Measurements from ENCODE around the gene PAK6.

The PAK6 gene

DNA sequence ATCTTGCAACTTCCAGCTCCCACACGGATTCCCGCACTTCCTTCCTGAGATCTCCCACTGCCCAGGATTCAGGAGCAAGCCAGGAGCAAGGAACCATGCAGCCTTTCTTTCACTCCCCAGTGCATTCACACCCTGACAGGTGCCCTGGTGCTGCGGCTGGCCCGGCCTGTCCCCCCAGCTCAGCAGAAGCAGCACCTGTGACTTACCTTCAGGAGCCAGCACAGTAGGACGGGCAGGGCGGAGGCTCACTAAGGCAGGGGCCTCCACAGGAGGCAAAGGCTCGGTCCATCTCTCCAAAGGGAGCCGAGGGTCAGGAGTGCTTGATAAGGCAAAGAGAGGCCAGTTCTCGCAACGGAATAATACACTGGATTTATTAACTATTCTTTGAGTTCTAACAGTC is 39.2 kb downstream of the PAK6 start:
- no peak for DNase-seq

DNA sequence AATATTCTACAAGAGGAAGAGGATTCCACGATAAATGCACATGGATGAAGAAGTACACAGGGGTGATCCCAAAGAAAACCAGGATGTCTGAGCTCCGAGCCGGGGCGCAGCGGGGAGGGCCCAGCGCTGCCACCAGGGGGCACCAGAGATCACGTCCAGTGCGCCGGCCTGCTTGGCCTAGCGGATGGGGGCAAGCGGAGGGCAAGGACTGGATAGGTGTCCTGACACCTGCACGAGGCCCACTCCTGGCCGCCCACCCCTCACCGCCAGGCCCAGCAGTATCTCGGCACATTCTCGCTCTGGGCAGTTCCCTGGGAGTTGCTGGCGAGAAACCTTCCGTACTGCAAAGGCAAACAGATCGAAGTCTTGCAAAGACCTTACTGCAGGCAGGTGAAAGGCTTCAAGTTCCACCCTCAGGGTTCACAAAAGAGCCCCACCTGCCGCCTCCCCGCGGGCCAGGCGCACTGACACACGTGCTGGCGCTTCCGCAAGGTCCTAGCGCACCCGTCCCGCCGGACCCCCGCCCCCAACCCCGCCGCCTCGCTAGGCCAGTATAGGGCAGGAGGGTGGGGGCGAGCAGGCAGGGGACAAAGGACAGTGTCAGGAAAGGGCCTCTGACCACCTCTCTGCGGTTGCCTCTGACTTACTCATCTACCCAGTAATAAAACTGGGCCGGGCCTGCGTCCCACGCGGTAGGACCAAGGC is 40.7 kb downstream of the PAK6 start:
- DNase-seq: no peak

DNA sequence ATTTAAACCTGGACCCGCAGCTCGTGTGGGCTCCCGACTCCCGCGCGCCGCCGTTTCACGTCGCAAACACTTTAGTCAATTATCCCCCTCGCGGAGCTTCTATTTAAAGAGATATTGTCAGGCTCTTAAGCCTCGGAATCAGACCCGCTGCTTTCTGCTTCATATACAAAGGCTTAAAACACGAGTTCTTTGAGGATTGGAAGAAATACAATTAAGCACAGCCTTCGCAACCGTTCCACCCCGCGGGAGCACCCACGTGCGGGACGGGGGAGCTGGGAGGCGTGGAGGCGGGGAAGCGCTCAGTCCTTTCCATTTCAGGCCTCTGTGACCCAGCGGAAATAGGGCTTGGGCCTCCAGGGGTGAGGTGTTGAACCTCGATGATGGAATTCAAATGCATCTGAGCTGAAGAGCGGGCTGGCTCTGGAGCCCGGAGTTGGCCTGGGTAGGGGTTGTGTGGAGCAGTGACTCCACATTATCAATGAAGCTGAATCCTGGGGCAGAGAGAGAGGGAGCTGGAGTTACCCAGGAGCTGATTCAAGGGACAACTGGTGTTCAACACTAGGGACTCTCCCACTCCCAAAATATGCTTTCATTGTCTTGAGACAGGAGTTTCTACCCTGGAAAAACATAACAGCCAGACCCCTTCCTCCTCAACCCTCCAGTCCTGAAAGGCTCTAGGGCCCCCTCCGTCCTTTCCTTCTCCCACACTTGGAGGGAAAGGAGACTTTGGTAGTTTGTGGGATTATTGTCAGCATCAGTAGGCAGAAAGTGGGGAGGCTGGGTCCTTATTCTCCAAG is 41.6 kb downstream of the PAK6 start:
- no peak for DNase-seq

- no peak for DNase-seq
These were observed 42.4 kb downstream of the PAK6 start for GRCh38 chr15:40281057-40281800.

- DNase-seq: no peak
These were observed 42.9 kb downstream of the PAK6 start for GRCh38 chr15:40281801-40282146.

DNA sequence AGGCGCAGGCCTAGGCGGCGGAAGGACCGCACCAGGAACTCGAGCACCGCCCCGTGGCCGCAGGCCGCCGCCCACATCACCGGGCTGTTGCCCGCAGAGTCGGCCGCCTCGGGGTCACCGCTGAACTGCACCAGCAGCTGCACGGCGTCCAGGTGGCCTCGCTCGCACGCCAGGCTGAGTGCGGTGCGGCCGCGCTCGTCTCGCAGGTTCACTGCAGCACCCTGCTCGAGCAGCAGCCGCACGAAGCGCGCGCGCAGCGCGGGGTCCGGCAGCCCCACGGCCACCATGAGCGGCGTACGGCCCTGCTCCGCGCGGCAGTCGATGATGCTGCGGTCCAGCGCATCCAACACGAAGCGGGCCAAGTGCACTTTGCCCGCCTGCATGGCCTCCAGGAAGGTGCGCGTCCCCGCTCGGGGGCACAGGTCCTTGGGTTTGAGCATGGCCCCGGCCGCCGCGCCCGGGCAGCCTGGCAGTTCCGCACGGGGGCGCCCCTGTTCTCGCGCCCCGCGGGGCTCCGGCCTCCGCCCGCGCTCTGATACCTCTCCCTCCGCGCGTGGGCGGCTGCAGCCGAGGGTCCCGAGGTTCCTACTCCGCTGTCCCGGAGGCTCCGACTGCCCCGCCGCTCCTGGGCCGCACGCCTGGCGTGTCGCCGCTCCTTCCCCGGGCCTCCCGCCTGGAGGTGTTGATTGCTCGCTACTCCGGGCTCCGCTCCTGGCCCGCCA is 43.4 kb downstream of the PAK6 start:
- no peak for DNase-seq

GRCh38 chr15:40282869-40283614 is 44.2 kb downstream of the PAK6 start, which contains the start of gene ANKRD63:
TSS of gene ANKRD63 (minus strand) at chr15:40283064. CDS start at chr15:40282586, 478 bp downstream.
- no peak for DNase-seq

GRCh38 chr15:40283615-40284300 is 44.9 kb downstream of the PAK6 start:
- DNase-seq: no peak

- DNase-seq: no peak
These were observed 46.3 kb downstream of the PAK6 start for GRCh38 chr15:40285151-40285550.

DNA sequence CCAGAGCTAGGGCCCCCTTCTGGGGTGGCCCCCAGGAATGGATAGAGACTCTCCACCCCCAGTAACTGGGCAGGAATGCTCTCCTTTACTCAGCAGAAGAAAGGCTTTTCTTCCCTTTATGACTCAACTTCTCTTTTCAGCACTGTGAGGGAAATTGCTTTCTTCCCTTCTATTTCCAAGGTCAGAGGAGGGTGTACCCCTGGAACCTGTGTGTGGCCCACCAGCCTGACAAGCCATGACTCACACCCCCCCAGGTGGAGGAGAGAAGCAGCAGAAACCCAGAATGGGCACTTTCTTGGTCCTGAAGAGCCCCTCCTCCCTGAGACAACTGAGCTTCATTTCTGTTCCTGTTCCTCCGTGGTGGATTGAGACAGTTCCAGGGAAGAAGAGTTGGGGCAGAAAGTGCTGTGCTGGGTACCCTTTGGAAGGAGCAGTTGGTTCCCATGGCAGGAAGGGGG is 46.7 kb downstream of the PAK6 start:
- DNase-seq: no peak

- no peak for DNase-seq
These were observed 47.2 kb downstream of the PAK6 start for GRCh38 chr15:40286061-40286532.

DNA sequence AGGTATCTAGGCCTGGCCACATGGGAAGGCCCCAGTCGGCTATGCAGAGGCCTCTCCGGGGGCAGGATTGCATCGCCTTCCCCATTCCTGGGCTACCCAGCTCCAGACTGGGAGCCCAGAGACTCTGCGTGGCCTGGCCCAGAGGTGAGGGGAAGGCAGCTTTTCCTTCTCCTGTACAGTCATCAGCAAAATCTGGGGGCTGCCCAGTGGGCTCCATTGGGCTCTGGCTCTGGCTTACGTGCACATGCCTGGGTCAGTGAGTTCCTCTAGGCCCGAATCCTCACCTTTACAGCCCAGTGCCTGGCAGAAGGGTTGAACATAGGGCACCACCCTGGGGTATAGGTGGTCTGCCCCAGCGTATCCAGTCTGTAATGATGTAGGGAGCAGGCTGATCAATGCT is 47.9 kb downstream of the PAK6 start:
- DNase-seq: no peak

GRCh38 chr15:40287505-40287904 is 48.6 kb downstream of the PAK6 start:
- DNase-seq: no peak

- DNase-seq: no peak
These were observed 49.1 kb downstream of the PAK6 start for GRCh38 chr15:40287968-40288367.

- DNase-seq: no peak
These were observed 50.4 kb downstream of the PAK6 start for GRCh38 chr15:40289140-40289775.

GRCh38 chr15:40290545-40290917 is 51.7 kb downstream of the PAK6 start:
- no peak for DNase-seq

DNA sequence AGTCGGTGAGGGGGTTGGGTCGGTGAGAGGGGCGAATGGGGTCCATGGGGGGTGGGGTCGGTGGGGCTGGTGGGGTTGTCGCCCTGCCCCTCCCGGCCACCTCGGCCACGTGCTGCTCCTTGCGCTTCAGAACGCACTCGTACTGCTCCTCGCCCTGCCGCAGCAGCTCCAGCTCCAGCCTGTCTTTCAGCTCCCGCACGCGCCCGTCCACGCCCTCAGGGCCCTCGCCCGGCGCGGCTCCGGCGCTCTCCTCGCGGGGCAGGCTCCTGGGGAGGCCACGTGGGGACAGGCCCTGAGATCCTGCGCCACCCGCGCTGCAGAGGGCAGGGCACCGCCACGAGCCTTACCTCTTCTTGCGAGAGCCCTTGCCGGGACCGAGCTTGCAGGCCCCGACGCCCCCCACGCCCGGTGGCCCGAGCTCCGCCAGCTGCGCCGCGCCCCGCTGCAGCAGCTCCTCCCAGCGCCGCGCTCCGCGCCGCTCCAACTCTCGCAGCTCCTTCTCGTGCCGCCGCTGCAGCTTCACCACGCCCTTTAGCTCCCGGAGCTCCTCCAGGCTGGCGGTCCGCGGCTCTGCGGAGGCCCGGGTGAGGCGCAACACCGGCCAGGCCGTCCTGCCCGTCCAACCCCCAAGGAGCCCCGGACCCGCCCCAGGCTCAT is 52.2 kb downstream of the PAK6 start:
- DNase-seq: no peak

DNA sequence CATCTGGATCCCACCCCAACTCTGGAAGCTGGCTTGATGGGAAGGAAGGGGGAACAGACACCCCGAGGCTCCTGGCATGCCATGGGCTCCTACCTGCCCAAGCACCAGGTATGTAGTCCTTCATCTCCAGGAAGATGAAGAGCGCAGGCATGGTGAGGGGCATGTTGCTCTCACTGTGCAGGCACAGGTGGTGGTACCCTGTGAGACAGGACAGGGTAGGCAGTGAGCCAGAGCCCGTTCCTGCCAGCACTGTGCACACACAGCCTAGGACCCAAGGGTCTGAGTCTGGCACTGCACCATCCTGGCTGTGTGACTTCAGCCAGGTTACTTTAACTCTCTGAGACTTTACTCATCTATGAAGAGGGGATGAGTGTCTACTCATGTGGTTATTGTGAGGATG is 53.4 kb downstream of the PAK6 start:
- no peak for DNase-seq

DNA sequence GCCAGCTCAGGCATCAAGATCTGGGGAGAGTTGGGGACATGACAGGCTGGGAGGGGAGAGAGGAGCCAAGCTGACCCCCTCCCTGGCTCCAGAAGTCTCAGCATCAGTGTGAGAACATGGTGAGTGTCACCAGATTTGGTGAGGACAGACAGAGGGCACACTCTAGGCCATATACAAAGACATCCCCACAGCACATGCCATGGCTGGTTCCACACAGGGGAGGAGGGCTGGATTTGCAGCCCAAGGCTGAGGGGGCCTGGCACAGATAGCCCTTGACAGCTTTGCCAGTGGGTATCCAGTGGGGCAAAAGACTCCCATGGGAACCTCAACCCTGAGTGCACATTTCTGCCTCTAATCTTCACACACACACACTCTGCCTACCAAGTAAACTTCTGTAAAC is 54.1 kb downstream of the PAK6 start:
- DNase-seq: no peak

All from SIG-M5 (cell line).